SH-SY5Y (cell line): ENCODE results near the gene MFSD12.

Experiments
- GATA2 ChIP-seq: IDR thresholded peaks from 2 replicates; pipeline ENCODE4 v1.6.1; 2011; ENCODE audit warnings: mild to moderate bottlenecking, low read depth, low read length
- GATA3 ChIP-seq: IDR thresholded peaks from 2 replicates; pipeline ENCODE4 v1.6.1; 2011; ENCODE audit warnings: low read depth, mild to moderate bottlenecking, low read length, moderate library complexity

Gene MFSD12

GRCh38 chr19:3550947-3551791, 6.2 kb downstream of the MFSD12 start:
- TF ChIP-seq GATA2 (no peak), GATA3 (no peak)

- TF ChIP-seq GATA2 (no peak), GATA3 (no peak)
Measured at GRCh38 chr19:3549816-3550215, 7.6 kb downstream of the MFSD12 start.

GRCh38 chr19:3548606-3549005, 8.8 kb downstream of the MFSD12 start:
- TF ChIP-seq GATA3 (no peak), GATA2 (no peak)

GRCh38 chr19:3547767-3548282, 9.6 kb downstream of the MFSD12 start:
- TF ChIP-seq GATA2 (no peak), GATA3 (no peak)

GRCh38 chr19:3547301-3547731, 10.1 kb downstream of the MFSD12 start:
- TF ChIP-seq GATA2 (no peak), GATA3 (no peak)

- TF ChIP-seq GATA2 (no peak), GATA3 (no peak)
Measured at GRCh38 chr19:3546119-3546518, 11.3 kb downstream of the MFSD12 start.

GRCh38 chr19:3545669-3546034, 11.7 kb downstream of the MFSD12 start:
- TF ChIP-seq GATA3 (no peak), GATA2 (no peak)

- TF ChIP-seq GATA3 (no peak), GATA2 (no peak)
Measured at GRCh38 chr19:3544742-3545668, 12.4 kb downstream of the MFSD12 start.

GRCh38 chr19:3544058-3544376, 13.4 kb downstream of the MFSD12 start:
- no peak for TF ChIP-seq GATA2
- no peak for TF ChIP-seq GATA3

GRCh38 chr19:3543150-3544057, 14.0 kb downstream of the MFSD12 start:
- TF ChIP-seq GATA2 (no peak), GATA3 (no peak)

- no peak for TF ChIP-seq GATA3
- no peak for TF ChIP-seq GATA2
Measured at GRCh38 chr19:3539756-3540118, 17.6 kb downstream of the MFSD12 start.

GRCh38 chr19:3538965-3539755, 18.2 kb downstream of the MFSD12 start, which contains the start of gene TEKTIP1:
TEKTIP1 (plus strand) TSS chr19:3539174; CDS start chr19:3539178, 4 bp downstream.
- no peak for TF ChIP-seq GATA2

GRCh38 chr19:3538258-3538929, 19.0 kb downstream of the MFSD12 start:
- TF ChIP-seq GATA3 (no peak), GATA2 (no peak)
